B cell (primary cell): ENCODE measurements around the gene SPOCK1. TPM values are rescaled to one million over a fixed set of nuclear protein-coding genes. Genes with fewer than 3 reads are reported as not detected.

Experiments used
- ATAC-seq: fragments of 200-7000 bp; cut with Tn5 transposase; one replicate; pipeline ENCODE4 v1.10.0; 2021; ENCODE audit warnings: low read depth, mild to moderate bottlenecking, moderate number of reproducible peaks, moderate library complexity
- CTCF ChIA-PET: fragments of 350-600 bp; sonication (Branson Sonifier 250); formaldehyde crosslinking; loops from one replicate; lab custom pipeline; 2021; ENCODE audit warnings: antibody characterized with exemption, inconsistent platforms; lab: Charles Lee
- POLR2A ChIA-PET: fragments of 350-600 bp; sonication (Branson Sonifier 250); formaldehyde crosslinking; loops from one replicate; lab custom pipeline; 2021; ENCODE audit warnings: antibody characterized with exemption; lab: Charles Lee
- DNase-seq: peaks from one replicate; pipeline ENCODE4 v3.0.0; 2013
- H2AFZ ChIP-seq: 2 replicates; pipeline ENCODE4 v1.6.1; 2012; ENCODE audit warnings: mild to moderate bottlenecking, low read depth, low read length; ENCODE audit not compliant: insufficient read depth, poor library complexity, severe bottlenecking
- H3K27ac ChIP-seq, 2 donors: 1 replicate in 1 of 2; 2 replicates in 1 of 2; pipeline ENCODE4 v1.5.1; 2012 to 2013; ENCODE audit warnings: low read length in 2 of 2, mild to moderate bottlenecking in 2 of 2, moderate library complexity in 1 of 2
- H3K27me3 ChIP-seq, 4 experiments: fragments of 200-600 bp in 1 of 4; sonication (generic) in 1 of 4; replicated peaks in 1 of 4; 1 replicate in 2 of 4; 2 replicates in 2 of 4; pipeline versions ENCODE4 v1.6.1 to v1.7.0; 2013 to 2016; ENCODE audit warnings: low read length in 3 of 4, mild to moderate bottlenecking in 2 of 4, mixed read lengths in 1 of 4, moderate library complexity in 1 of 4; ENCODE audit not compliant: insufficient read depth in 4 of 4, control insufficient read depth in 3 of 4; ENCODE audit errors: control extremely low read depth in 1 of 4
- H3K36me3 ChIP-seq, 2 experiments: replicated peaks in 1 of 2; 1 replicate in 1 of 2; 2 replicates in 1 of 2; pipeline versions ENCODE4 v1.6.1 to v1.7.1; 2013; ENCODE audit warnings: low read length in 1 of 2; ENCODE audit not compliant: insufficient read depth in 2 of 2, control insufficient read depth in 1 of 2; ENCODE audit errors: control extremely low read depth in 1 of 2, extremely low read depth in 1 of 2
- H3K4me1 ChIP-seq, 2 donors: fragments of 200-600 bp in 1 of 2; sonication (generic) in 1 of 2; 1 replicate in 1 of 2; 2 replicates in 1 of 2; pipeline versions ENCODE4 v1.5.1 to v1.6.1; 2013 to 2017; ENCODE audit warnings: low read length in 2 of 2; ENCODE audit not compliant: control insufficient read depth in 2 of 2, insufficient read depth in 2 of 2
- H3K4me2 ChIP-seq: replicated peaks from 2 replicates; pipeline ENCODE3; 2012; ENCODE audit warnings: mild to moderate bottlenecking, low read depth, low read length; ENCODE audit not compliant: poor library complexity, severe bottlenecking
- H3K4me3 ChIP-seq, 5 experiments: fragments of 200-600 bp in 1 of 5; sonication (generic) in 1 of 5; 1 replicate in 3 of 5; 2 replicates in 2 of 5; pipeline versions ENCODE4 v1.5.1 to v1.7.0; 2011 to 2016; ENCODE audit warnings: low read length in 4 of 5, mild to moderate bottlenecking in 4 of 5, low read depth in 2 of 5, control low read depth in 1 of 5, moderate library complexity in 1 of 5; ENCODE audit not compliant: insufficient read depth in 1 of 5; ENCODE audit errors: control extremely low read depth in 1 of 5, extremely low read depth in 1 of 5
- H3K79me2 ChIP-seq: fragments of 200-600 bp; sonication (generic); one replicate; pipeline ENCODE4 v1.6.0; 2016; ENCODE audit warnings: low read length; ENCODE audit not compliant: control insufficient read depth, insufficient read depth
- H3K9ac ChIP-seq: fragments of 200-600 bp; sonication (generic); 2 replicates; pipeline ENCODE4 v1.6.1; 2017; ENCODE audit warnings: mild to moderate bottlenecking, low read length, moderate library complexity
- H3K9me3 ChIP-seq, 3 donors: one replicate each; pipeline versions ENCODE4 v1.6.1 to v1.7.1; 2013; ENCODE audit warnings: low read length in 2 of 3; ENCODE audit not compliant: control insufficient read depth in 2 of 3, insufficient read depth in 1 of 3; ENCODE audit errors: control extremely low read depth in 1 of 3
- H4K20me1 ChIP-seq: 2 replicates; pipeline ENCODE4 v1.6.0; 2012; ENCODE audit warnings: mild to moderate bottlenecking, low read length; ENCODE audit not compliant: insufficient read depth, control insufficient read depth, poor library complexity, severe bottlenecking
- H3K27ac Mint-ChIP-seq: one replicate; pipeline ENCODE4 v1.8.0; 2021; ENCODE audit warnings: mixed read lengths
- H3K27me3 Mint-ChIP-seq: one replicate; pipeline ENCODE4 v1.8.0; 2021; ENCODE audit warnings: mixed read lengths
- H3K4me1 Mint-ChIP-seq: one replicate; pipeline ENCODE4 v1.8.0; 2021; ENCODE audit warnings: mixed read lengths
- H3K4me3 Mint-ChIP-seq: one replicate; pipeline ENCODE4 v1.8.0; 2021; ENCODE audit warnings: mixed read lengths
- H3K9me3 Mint-ChIP-seq: one replicate; pipeline ENCODE4 v1.8.0; 2022; ENCODE audit warnings: mixed read lengths; ENCODE audit not compliant: insufficient read depth
- EZH2 ChIP-seq: IDR thresholded peaks from 2 replicates; pipeline ENCODE4 v1.6.1; 2012; ENCODE audit warnings: borderline replicate concordance, low read depth, mild to moderate bottlenecking, moderate library complexity, low read length; ENCODE audit not compliant: insufficient read depth, poor library complexity, severe bottlenecking
- WGBS: methylation state at CpG from one replicate; pipeline ENCODE4 v1.1.5; 2013; ENCODE audit warnings: missing lambda C conversion rate; ENCODE audit not compliant: insufficient coverage; 5-methylcytosine and 5-hydroxymethylcytosine counted together
- intact Hi-C: fragments of 100-400 bp; cut with micrococcal nuclease; formaldehyde crosslinking; loops from one replicate; pipeline ENCODE4 v1.10.0; 2022
- polyA plus RNA-seq: library from polyadenylated mRNA; depleted of rRNA; stranded (reverse); fragments of >200 nt; gene quantifications from 2 replicates; pipeline ENCODE4 v1.2.3, GENCODE V29; 2012
- total RNA-seq, 2 donors: library from RNA; stranded (reverse); fragments of 120-200 nt in 1 of 2; gene quantifications; 1 replicate in 1 of 2; 2 replicates in 1 of 2; pipeline versions ENCODE4 v1.2.3 to v1.2.4, GENCODE V29; 2013 to 2022
- TF ChIP-seq, protein P1 (sequence below): fragments of 200-600 bp; IDR thresholded peaks from one replicate; pipeline ENCODE4 v1.8.0; 2022; ENCODE audit warnings: antibody characterized with exemption, mild to moderate bottlenecking

The SPOCK1 gene
- total and polyA plus RNA-seq, 2 donors (not counting 1 experiment from before 2014, with no cell fraction given) = not detected

DNA sequence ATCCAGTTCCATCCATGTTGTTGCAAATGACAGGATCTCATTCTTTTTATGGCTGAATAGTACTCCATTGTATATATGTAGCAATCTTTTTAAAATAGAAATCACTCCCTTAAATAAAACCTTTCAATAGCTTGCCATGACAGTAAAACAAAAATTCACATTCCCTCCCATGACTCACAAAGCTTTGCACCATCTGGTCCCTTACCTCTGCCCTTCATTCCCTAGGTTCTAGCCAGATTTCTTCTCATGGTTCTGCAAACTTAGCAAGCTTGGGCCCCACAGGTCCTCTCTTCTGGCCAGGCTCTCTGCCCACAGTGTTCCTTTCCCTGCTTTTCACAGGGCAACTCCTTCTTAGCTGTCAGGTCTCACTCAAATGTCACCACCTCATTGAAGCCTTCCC lies 4.3 kb upstream of the SPOCK1 start:
- no peak overlapping the region for H3K4me3 Mint-ChIP-seq
- Histone ChIP-seq H3K9me3 (peaks cover 0 to 15% (median 0%) of the 10 kb centered on the region in 3 donors), H2AFZ (no peak overlapping the region), H3K4me2 (no peak overlapping the region), H3K79me2 (no peaks in the 10 kb centered on the region), H4K20me1 (no peaks in the 10 kb centered on the region), H3K4me1 (peaks cover 0 to 5% of the 10 kb centered on the region in 2 donors), H3K4me3 (no peak overlapping the region), H3K36me3 (no peaks in the 10 kb centered on the region), H3K27ac (no peak overlapping the region), H3K27me3 (peaks cover 0 to 14% (median 4%) of the 10 kb centered on the region in 4 experiments), H3K9ac (no peak overlapping the region)
- H3K4me1 Mint-ChIP-seq = no peaks in the 10 kb centered on the region
- TF ChIP-seq, protein P1, sequence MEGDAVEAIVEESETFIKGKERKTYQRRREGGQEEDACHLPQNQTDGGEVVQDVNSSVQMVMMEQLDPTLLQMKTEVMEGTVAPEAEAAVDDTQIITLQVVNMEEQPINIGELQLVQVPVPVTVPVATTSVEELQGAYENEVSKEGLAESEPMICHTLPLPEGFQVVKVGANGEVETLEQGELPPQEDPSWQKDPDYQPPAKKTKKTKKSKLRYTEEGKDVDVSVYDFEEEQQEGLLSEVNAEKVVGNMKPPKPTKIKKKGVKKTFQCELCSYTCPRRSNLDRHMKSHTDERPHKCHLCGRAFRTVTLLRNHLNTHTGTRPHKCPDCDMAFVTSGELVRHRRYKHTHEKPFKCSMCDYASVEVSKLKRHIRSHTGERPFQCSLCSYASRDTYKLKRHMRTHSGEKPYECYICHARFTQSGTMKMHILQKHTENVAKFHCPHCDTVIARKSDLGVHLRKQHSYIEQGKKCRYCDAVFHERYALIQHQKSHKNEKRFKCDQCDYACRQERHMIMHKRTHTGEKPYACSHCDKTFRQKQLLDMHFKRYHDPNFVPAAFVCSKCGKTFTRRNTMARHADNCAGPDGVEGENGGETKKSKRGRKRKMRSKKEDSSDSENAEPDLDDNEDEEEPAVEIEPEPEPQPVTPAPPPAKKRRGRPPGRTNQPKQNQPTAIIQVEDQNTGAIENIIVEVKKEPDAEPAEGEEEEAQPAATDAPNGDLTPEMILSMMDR = no peak
- no peak for TF ChIP-seq EZH2
- ATAC-seq (no peak), DNase-seq (no peak)
- H3K9me3 Mint-ChIP-seq = no peaks in the 10 kb centered on the region
- intact Hi-C loops = no loop called here
- ChIA-PET POLR2A (no interaction called here), CTCF (no interaction called here)
- H3K27ac Mint-ChIP-seq = no peak overlapping the region
- H3K27me3 Mint-ChIP-seq = peaks cover 15% of the 10 kb centered on the region

DNA sequence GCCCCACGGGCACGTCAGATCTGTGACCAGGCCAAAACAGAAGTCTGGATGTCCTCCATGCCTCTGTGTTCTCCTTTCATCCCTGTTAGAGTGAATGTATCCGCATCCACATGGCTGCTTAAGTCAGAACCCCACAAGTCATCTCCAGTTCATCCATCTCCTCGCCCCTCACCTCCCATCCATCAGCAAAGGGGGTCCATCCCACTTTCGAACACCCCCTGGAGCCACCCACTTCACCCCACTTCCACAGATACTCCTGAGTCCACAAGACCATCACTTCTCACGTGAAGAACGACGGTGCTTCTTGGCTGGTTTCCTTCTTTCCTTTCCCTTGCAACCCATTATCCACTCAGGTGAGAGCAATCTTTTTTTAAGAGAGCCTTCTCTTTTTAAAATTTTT lies 3.5 kb upstream of the SPOCK1 start:
- peaks cover 0 to 20% (median 6%) of the 10 kb centered on the region in 4 experiments for H3K27me3 ChIP-seq
- H4K20me1 ChIP-seq = no peaks in the 10 kb centered on the region
- Mint-ChIP-seq H3K4me1 (no peaks in the 10 kb centered on the region), H3K4me3 (no peak overlapping the region), H3K9me3 (no peaks in the 10 kb centered on the region), H3K27me3 (peaks cover 14% of the 10 kb centered on the region), H3K27ac (no peak overlapping the region)
- H3K27ac ChIP-seq = no peak overlapping the region
- peaks cover 0 to 15% (median 0%) of the 10 kb centered on the region in 3 donors for H3K9me3 ChIP-seq
- 83% methylated on average over 7 of the region's 8 CpGs for WGBS
- no peak overlapping the region for H2AFZ ChIP-seq
- H3K9ac ChIP-seq = no peak overlapping the region
- CTCF ChIA-PET = no interaction called here
- DNase-seq = no peak
- no peak for ATAC-seq
- POLR2A ChIA-PET = no interaction called here
- intact Hi-C loops = no loop called here
- H3K4me2 ChIP-seq = no peak overlapping the region
- no peak overlapping the region for H3K4me3 ChIP-seq
- H3K79me2 ChIP-seq = no peaks in the 10 kb centered on the region
- peaks cover 0 to 5% of the 10 kb centered on the region in 2 donors for H3K4me1 ChIP-seq
- TF ChIP-seq, protein P1 = no peak
- no peak for TF ChIP-seq EZH2
- H3K36me3 ChIP-seq = no peaks in the 10 kb centered on the region
